ENCODE results near the gene IL17C. TPM values are rescaled to one million over a fixed set of nuclear protein-coding genes. Genes with fewer than 3 reads are reported as not detected.

IL17C gene
- total RNA-seq, 1 experiment from 2014 or later, result 0.28 TPM

DNA sequence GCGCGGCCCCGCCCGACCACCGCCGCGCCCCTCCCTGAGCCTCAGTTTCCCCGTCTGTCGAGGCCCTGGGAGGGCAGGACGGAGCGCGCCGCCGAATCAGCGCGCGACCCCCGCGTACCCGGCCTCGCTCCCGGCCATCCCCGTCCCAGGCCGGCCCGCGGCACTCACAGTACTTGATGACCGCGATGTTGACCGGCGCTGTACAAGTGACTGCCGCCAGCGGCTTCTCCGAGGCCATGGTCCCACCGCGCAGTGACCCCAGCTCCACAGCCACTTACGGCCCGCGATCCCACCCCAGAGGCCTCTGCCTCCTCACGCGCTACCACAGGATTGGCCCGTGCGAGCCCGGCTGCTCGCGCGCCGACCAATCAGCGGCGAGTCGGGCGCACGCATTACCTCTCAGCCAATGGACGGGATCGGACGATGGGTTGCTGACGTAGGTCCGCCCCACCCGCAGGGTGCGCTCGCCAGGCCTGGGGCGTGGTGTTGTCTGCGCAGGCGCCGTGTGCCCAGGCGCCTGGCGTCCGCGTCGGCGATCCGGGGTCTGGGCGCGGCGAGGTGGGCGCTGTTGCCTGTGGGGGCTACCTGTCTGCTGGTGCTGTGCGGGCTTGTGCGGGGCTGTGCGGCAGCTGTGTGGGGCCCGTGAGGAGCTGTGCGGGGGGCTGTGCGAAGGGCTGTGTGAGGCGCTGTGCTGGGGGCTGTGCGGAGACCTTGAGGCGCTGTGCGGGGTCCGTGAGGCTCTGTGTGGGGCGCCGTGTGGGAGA is 24.7 kb downstream of the IL17C start, which contains the start of gene MVD:
TSS of gene MVD (minus strand) at position 249 of the 764 bp plus-strand sequence. CDS start at position 238, 11 bp downstream.
- BruUV-seq (replicated peaks), result no TSS peak
- peaks cover 13% of the 10 kb centered on the region for H3K36me3 ChIP-seq (ENCODE audit: insufficient read depth, low read length, poor library complexity, severe bottlenecking)
- ChIA-PET CTCF (interaction anchor here (1.3 kb wide), 1 partner anchor 75 kb away, joined by 5 read pairs; no protein-coding TSS in a partner anchor), POLR2A (ENCODE audit: low non-redundant PET) (no interaction called here)
- peak; percentile 98 for DNase-seq (ENCODE audit: low spot score)
- intact Hi-C loops (cut with micrococcal nuclease; ENCODE audit: unreplicated experiment), result no loop called here
- no peaks in the 10 kb centered on the region for H3K4me1 ChIP-seq (ENCODE audit: insufficient read depth, low read length, poor library complexity, severe bottlenecking)
- H3K4me3 ChIP-seq (ENCODE audit: low read depth, low read length, poor library complexity, severe bottlenecking), result peak within 1 kb of the TSS; percentile 90
- no peaks in the 10 kb centered on the region for H3K27me3 ChIP-seq (replicated peaks; ENCODE audit: insufficient read depth, low read depth, low read length, poor library complexity)
- no peaks in the 10 kb centered on the region for H3K9me3 ChIP-seq (ENCODE audit: low read depth, low read length, poor library complexity, severe bottlenecking)
- no peak for TF ChIP-seq EZH2 (IDR thresholded peaks at IDR 0.05; ENCODE audit: borderline replicate concordance, low read depth, low read length, poor library complexity, severe bottlenecking)
- TF ChIP-seq, protein P1, sequence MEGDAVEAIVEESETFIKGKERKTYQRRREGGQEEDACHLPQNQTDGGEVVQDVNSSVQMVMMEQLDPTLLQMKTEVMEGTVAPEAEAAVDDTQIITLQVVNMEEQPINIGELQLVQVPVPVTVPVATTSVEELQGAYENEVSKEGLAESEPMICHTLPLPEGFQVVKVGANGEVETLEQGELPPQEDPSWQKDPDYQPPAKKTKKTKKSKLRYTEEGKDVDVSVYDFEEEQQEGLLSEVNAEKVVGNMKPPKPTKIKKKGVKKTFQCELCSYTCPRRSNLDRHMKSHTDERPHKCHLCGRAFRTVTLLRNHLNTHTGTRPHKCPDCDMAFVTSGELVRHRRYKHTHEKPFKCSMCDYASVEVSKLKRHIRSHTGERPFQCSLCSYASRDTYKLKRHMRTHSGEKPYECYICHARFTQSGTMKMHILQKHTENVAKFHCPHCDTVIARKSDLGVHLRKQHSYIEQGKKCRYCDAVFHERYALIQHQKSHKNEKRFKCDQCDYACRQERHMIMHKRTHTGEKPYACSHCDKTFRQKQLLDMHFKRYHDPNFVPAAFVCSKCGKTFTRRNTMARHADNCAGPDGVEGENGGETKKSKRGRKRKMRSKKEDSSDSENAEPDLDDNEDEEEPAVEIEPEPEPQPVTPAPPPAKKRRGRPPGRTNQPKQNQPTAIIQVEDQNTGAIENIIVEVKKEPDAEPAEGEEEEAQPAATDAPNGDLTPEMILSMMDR (conservative IDR thresholded peaks at IDR 0.05; ENCODE audit: low read depth, low read length), result 0 out of 2 replicates have a peak, but pooled peaks have one; percentile 34
- peak within 1 kb of the TSS; percentile 97 for H3K27ac ChIP-seq (ENCODE audit: low read depth, low read length, poor library complexity, severe bottlenecking)

DNA sequence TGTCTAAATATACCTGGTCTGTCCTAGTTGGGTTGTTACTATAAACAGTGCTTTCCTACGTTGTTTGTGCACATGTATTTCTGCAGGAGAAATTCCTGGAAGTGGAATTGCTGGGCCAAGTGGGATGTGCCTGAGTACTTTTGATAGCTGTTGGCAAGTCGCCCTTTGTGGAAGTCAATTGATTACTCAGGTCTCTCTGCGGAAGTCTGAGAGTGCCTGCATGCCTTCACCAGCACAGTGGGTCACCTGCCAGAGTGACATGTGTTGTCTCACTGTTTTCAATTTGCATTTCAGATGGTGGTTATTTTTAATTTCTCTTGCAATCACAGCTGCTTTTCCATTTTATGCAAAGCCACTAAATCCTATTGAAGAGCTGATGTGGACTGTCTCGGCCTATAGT is 26.8 kb downstream of the IL17C start:
- no peaks in the 10 kb centered on the region for H3K4me1 ChIP-seq (ENCODE audit: insufficient read depth, low read length, poor library complexity, severe bottlenecking)
- no peak for DNase-seq (ENCODE audit: low spot score)
- intact Hi-C loops (cut with micrococcal nuclease; ENCODE audit: unreplicated experiment), result no loop called here
- no peaks in the 10 kb centered on the region for H3K9me3 ChIP-seq (ENCODE audit: low read depth, low read length, poor library complexity, severe bottlenecking)
- H3K36me3 ChIP-seq (ENCODE audit: insufficient read depth, low read length, poor library complexity, severe bottlenecking), result peaks cover under 1% of the 10 kb centered on the region
- CTCF ChIA-PET, result no interaction called here
- BruUV-seq (replicated peaks), result no TSS peak
- TF ChIP-seq, protein P1 (conservative IDR thresholded peaks at IDR 0.05; ENCODE audit: low read depth, low read length), result no peak
- no peak overlapping the region for H3K27ac ChIP-seq (ENCODE audit: low read depth, low read length, poor library complexity, severe bottlenecking)
- no peak overlapping the region for H3K4me3 ChIP-seq (ENCODE audit: low read depth, low read length, poor library complexity, severe bottlenecking)
- POLR2A ChIA-PET (ENCODE audit: low non-redundant PET), result no interaction called here
- no peaks in the 10 kb centered on the region for H3K27me3 ChIP-seq (replicated peaks; ENCODE audit: insufficient read depth, low read depth, low read length, poor library complexity)

DNA sequence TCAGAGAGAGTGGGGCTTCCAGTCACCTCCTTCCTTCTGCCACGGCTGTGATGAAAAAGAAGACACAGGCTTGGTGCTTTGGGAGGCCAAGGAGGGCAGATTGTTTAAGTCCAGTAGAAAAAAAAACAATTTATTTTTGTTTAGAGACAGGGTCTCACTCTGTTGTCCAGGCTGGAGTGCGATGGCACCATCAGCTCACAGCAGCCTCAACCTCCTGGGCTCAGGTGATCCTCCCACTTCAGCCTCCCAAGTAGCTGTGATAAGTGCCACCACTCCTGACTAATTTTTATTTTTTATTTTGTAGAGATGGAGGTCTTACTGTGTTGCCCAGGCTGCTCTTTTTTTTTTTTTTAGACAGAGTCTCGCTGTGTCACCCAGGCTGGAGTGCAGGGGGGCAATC is 27.2 kb downstream of the IL17C start:
- BruUV-seq (replicated peaks), result no TSS peak
- POLR2A ChIA-PET (ENCODE audit: low non-redundant PET), result no interaction called here

More for the DNA sequence above, 27.2 kb downstream of the IL17C start:
- intact Hi-C loops (cut with micrococcal nuclease; ENCODE audit: unreplicated experiment), result no loop called here
- H3K9me3 ChIP-seq (ENCODE audit: low read depth, low read length, poor library complexity, severe bottlenecking), result no peaks in the 10 kb centered on the region
- H3K27ac ChIP-seq (ENCODE audit: low read depth, low read length, poor library complexity, severe bottlenecking), result no peak overlapping the region
- DNase-seq (ENCODE audit: low spot score), result no peak
- no peak overlapping the region for H3K4me3 ChIP-seq (ENCODE audit: low read depth, low read length, poor library complexity, severe bottlenecking)
- no peaks in the 10 kb centered on the region for H3K27me3 ChIP-seq (replicated peaks; ENCODE audit: insufficient read depth, low read depth, low read length, poor library complexity)
- CTCF ChIA-PET, result no interaction called here
- TF ChIP-seq, protein P1 (conservative IDR thresholded peaks at IDR 0.05; ENCODE audit: low read depth, low read length), result no peak
- TF ChIP-seq EZH2 (IDR thresholded peaks at IDR 0.05; ENCODE audit: borderline replicate concordance, low read depth, low read length, poor library complexity, severe bottlenecking), result no peak
- H3K4me1 ChIP-seq (ENCODE audit: insufficient read depth, low read length, poor library complexity, severe bottlenecking), result no peaks in the 10 kb centered on the region
- no peaks in the 10 kb centered on the region for H3K36me3 ChIP-seq (ENCODE audit: insufficient read depth, low read length, poor library complexity, severe bottlenecking)

All from A673 (cell line).